HFFc6 (cell line): ENCODE data around the gene SIL1. TPM values are rescaled to one million over a fixed set of nuclear protein-coding genes. Genes with fewer than 3 reads are reported as not detected.

ENCODE experiments used
- DNase-seq: peaks from one replicate; pipeline ENCODE4 v3.0.0-alpha.2; 2018
- H3K27ac Mint-ChIP-seq: 2 replicates; pipeline ENCODE4 v1.8.0; 2020; ENCODE audit warnings: mild to moderate bottlenecking, mixed read lengths
- H3K27me3 Mint-ChIP-seq: 2 replicates; pipeline ENCODE4 v1.8.0; 2021; ENCODE audit warnings: mild to moderate bottlenecking, moderate library complexity, mixed read lengths; ENCODE audit not compliant: insufficient read depth
- H3K36me3 Mint-ChIP-seq: 2 replicates; pipeline ENCODE4 v1.8.0; 2021; ENCODE audit warnings: low read depth, mixed read lengths
- H3K4me1 Mint-ChIP-seq: 2 replicates; pipeline ENCODE4 v1.8.0; 2020; ENCODE audit warnings: low read depth, mixed read lengths
- H3K4me3 Mint-ChIP-seq: 2 replicates; pipeline ENCODE4 v1.8.0; 2020; ENCODE audit warnings: mild to moderate bottlenecking, moderate library complexity, mixed read lengths
- H3K9me3 Mint-ChIP-seq: 2 replicates; pipeline ENCODE4 v1.8.0; 2020; ENCODE audit warnings: mild to moderate bottlenecking, mixed read lengths
- CTCF ChIP-seq: fragments of 200-600 bp; sonication (generic); IDR thresholded peaks from 2 replicates; pipeline ENCODE4 v1.5.0; 2021; ENCODE audit warnings: antibody characterized with exemption, mild to moderate bottlenecking
- total RNA-seq, 6 experiments: library from RNA; stranded (reverse); fragmentation: NEBNext Ultra II Directional; extraction: Animal tissue kit (Norgen Biotek cat#: 25700); gene quantifications; 2 replicates in 1 of 6; 3 replicates in 5 of 6; pipeline ENCODE4 v1.2.3, GENCODE V29; 2021

The SIL1 gene
- total RNA-seq, 6 experiments from 2014 or later: 64.7 to 84.7 (median 78.7) TPM

- Mint-ChIP-seq H3K4me1 (peaks cover 47% of the 10 kb centered on the region), H3K4me3 (no peak overlapping the region; the same call in 1 of the 2 replicates), H3K27ac (no peak overlapping the region), H3K27me3 (peaks cover 5% of the 10 kb centered on the region), H3K36me3 (peaks cover 52% of the 10 kb centered on the region), H3K9me3 (peaks cover 4% of the 10 kb centered on the region; the same call in 1 of the 2 replicates)
- no peak for TF ChIP-seq CTCF
- no peak for DNase-seq
Measured at GRCh38 chr5:138898299-138898698, 299.9 kb downstream of the SIL1 start.

Other genes starting within 250 kb of the SIL1 start
- 100 to 1,000 TPM; 117 to 179 (median 140) TPM for gene MATR3, start 95.4 kb upstream of the SIL1 start, total RNA-seq
- gene PAIP2, start 143.5 kb upstream of the SIL1 start, total RNA-seq: 10 to 100 TPM; 55.1 to 64.8 (median 59.8) TPM
- gene SLC23A1, start 184.9 kb upstream of the SIL1 start, total RNA-seq: not detected
- gene MZB1, start 191.5 kb upstream of the SIL1 start, total RNA-seq: under 1 TPM in 2 of 6 experiments, not detected in 4; 0.14 to 0.20 TPM
- 1 to 10 TPM; 2.8 to 5.3 (median 5.1) TPM for gene PROB1, start 196.7 kb upstream of the SIL1 start, total RNA-seq
- 1 to 10 TPM; 4.0 to 6.9 (median 5.2) TPM for gene SPATA24, start 205.7 kb upstream of the SIL1 start, total RNA-seq
- gene DNAJC18, start 241.2 kb upstream of the SIL1 start, total RNA-seq: 10 to 100 TPM; 14.3 to 19.9 (median 18.2) TPM